Sciatic nerve (tissue), 2 donors: ENCODE data around the gene YTHDF2. TPM values are rescaled to one million over a fixed set of nuclear protein-coding genes. Genes with fewer than 3 reads are reported as not detected.
"Not testable (repeated sequence)": the region's sequence is repeated elsewhere in the genome, so short reads cannot be mapped to it uniquely, and the experiment has no call there.

ENCODE experiments used
- ATAC-seq: fragments of 200-7000 bp; cut with Tn5 transposase; one replicate; pipeline ENCODE4 v1.9.1; 2020; ENCODE audit warnings: mild to moderate bottlenecking, moderate library complexity
- DNase-seq: peaks from one replicate; pipeline ENCODE4 v3.0.0-alpha.2; 2020; ENCODE audit warnings: low spot score
- intact Hi-C: fragments of 100-400 bp; cut with DNase I; formaldehyde crosslinking; loops from one replicate; pipeline ENCODE4 v1.14.2; 2022
- total RNA-seq: library from RNA; stranded (reverse); fragmentation: NEBNext Ultra II Directional; extraction: Animal tissue kit (Norgen Biotek cat#: 25700); gene quantifications from one replicate; pipeline ENCODE4 v1.2.1, GENCODE V29; 2021
- donor health status: DM: no; HTN: no; CAD: no.
- donor health status: DM: no; HTN: no; CAD: no.

Gene YTHDF2
- 51.8 TPM for total RNA-seq

DNA sequence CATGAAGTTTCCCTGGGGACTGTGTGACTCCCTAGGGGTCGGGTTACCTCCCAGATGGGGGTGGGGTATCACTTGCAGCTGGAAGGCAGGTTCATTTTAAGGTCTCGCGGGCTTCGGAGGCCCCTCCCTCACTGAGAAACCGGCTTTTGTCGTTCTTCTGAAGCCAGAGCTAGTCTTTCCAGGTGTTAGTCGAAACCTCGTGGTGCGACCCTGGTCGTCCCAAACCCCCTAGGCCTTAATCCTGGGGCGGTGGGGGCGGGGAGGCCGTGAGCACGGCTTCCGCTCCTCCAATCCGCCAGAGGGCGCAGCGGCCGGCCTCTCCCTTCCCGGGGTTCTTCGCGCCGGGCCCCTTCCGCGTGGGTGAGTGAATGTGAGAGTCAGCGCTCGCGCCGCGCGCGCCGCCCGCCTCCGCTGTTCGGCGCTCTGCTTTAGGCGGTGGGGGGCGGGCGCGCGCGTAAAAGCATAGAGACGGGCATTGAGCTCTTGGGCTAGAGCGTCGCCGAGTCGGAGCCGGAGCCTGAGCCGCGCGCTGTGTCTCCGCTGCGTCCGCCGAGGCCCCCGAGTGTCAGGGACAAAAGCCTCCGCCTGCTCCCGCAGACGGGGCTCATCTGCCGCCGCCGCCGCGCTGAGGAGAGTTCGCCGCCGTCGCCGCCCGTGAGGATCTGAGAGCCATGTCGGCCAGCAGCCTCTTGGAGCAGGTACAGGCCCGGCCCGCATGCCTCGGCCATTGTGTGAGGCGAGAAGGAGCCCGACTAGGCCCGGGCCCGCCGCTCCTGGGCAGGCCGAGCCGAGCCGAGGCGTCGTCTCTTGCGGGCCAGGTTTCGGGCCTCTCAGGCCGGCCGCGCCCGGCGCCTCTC lies at the start of gene YTHDF2:
TSS of gene YTHDF2 (plus strand) at position 491 of the 857 bp plus-strand sequence. CDS start at position 672, 181 bp downstream.
- ATAC-seq (peak; percentile 100), DNase-seq (peak; percentile 99)
- intact Hi-C loops, result no loop called here

DNA sequence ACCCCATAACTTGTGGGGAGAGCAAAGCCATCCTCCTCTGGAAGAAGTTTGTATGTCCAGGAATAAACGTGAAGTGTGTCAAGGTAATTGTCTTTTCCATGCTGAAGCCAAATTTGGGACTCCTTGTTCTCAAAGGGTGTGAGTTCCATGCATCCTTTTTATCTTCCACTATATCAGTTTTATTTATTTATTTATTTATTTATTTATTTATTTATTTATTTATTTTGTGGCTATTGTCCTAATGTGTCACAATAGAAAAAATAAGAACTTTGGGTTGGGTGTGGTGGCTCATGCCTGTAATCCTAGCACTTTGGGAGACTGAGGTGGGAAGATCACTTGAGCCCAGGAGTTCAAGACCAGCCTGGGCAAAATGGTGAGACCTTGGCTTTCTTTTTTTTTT lies 45.1 kb upstream of the YTHDF2 start:
- DNase-seq, ATAC-seq, intact Hi-C loops: not testable (repeated sequence)

DNA sequence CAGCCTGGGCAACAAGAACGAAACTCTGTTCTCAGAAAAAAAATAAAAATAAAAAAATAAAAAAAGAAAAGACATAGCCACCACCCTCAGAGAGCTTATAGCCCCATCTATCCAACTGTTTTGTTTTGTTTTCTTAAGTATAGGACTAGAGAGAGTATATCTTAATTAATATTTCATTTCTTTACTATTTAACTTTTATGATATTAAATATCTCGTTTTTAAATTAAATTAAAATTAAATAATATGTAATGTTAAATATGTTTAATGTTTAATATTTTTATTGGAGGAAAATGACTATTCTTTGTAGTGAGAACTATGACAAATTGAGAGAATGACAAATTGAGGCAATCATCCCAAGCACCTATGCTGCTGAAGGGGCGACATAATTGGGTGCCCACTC lies 33.1 kb upstream of the YTHDF2 start:
- intact Hi-C loops, result no loop called here
- ATAC-seq (no peak), DNase-seq (no peak)

DNA sequence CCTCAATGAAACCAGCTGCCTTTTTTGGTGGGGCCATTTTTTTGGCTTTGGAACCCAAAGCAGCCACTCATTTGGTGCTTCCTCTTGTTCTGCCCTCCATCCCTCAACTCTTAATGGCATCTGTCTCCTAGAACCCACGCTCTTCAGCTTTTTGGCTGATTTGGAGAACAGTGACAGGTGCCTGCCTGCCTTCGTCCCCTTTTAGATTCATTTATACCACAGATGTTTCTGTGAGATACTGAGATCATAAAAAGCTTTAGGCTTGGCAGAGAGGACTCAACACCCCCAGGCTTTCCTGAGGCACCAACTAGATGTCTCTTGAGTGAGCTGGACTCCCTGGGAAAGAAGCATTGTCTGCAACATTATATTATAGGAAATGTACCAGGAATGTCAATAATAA lies 20.4 kb upstream of the YTHDF2 start:
- DNase-seq, result no peak
- no peak for ATAC-seq
- intact Hi-C loops, result no loop called here

DNA sequence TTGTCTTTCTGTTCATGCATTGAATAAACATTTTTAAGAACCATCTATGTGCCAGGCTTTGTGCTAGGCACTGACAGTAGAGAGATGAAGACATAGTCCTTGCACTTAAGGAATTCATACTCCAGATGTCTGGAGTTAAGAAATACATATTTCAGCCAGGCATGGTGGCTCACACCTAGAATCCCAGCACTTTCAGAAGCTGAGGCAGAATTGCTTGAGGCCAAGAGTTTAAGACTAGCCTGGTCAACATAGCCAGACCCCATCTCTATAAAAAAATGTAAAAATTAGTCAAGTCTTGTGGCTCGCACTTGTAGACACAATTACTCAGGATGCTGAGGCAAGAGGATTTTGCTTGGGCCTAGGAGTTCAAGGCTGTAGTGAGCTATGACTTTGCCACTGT lies 18.6 kb upstream of the YTHDF2 start:
- DNase-seq, result no peak
- no peak for ATAC-seq
- intact Hi-C loops, result no loop called here

DNA sequence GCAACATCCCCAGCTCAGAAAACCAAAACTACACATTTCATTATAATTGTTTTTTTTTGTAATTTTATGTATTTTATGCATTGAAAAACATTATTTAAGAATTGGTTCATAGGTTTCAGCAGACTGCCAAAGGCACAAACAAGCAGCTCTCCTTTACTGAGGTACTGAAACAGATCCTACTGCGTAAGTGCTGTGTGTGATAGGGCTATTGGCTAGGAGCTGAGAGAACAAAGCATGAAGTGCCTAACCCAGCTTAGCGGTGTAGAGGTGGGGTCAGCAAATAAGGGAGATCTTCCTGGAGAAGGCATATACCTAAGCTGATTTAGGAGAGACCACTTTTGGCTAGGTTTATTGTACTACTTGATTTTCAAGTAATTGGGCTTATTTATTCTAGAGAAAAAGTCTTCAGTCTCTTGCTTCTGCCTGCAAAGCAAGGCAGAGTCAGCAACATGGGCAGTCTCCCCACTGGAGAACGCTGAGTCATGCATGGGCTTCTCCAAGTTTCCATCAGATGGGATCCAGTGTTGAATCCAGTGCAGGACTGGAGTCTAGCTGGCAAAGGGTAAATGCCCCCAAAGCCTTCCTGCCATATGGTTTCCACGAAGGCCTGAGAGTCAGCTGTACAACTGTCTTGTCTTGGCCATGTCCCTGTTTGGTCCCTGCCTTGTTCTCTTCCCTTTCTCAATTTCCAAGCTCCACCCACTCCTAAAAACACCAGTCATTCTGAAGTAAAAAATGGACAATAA lies 18.0 kb upstream of the YTHDF2 start:
- intact Hi-C loops, result no loop called here
- DNase-seq, result no peak
- peak; percentile 48 for ATAC-seq

DNA sequence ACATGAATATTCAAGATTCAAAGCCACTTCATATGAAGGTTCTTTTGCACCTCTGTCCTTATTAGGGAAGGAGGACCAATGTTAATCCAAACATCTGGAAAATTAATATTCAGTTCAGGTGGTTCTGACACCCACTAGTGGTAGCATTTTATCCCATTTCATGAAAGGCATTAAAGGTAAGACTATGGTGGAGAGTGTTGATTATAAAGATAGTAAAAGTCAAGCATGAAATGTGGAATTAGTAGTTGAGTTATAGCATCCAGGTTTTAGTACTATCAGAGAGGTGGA lies 17.5 kb upstream of the YTHDF2 start:
- intact Hi-C loops, result no loop called here
- DNase-seq, result no peak
- ATAC-seq, result no peak

DNA sequence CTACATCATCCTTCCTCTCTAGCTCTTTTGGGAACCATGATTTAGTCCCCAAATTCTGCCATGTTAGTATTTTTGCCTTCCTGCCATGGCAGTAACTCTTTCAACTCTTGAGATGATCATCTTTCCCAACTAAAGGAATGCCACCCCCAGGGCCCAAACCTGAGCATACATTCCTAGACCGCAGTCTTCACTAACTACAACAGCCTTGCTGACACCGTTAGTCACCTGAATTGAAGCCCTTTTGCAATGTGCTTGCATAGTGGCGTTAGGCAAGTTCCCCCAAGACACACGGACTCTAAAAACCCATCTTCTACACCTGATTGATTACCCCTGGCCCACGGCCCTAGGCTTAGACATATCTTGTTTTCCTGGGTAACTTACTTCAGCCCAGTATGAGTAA lies 16.4 kb upstream of the YTHDF2 start:
- intact Hi-C loops, result no loop called here

DNA sequence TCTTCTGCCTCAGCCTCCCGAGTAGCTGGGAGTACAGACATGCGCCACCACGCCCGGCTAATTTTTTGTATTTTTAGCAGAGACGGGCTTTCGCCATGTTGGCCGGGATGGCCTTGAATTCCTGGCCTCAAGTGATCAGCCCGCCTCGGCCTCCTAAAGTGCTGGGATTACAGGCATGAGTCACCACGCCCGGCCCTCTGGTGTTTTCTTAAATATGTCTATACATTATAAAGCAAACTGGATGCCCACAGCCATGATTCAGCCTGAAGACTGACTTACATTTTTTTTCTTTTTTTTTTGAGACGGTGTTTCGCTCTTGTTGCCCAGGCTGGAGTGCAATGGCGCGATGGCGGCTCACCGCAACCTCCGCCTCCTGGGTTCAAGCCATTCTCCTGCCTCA lies 14.8 kb upstream of the YTHDF2 start:
- DNase-seq, intact Hi-C loops, ATAC-seq: not testable (repeated sequence)

More for the DNA sequence above, 16.4 kb upstream of the YTHDF2 start:
- DNase-seq (no peak), ATAC-seq (no peak)

DNA sequence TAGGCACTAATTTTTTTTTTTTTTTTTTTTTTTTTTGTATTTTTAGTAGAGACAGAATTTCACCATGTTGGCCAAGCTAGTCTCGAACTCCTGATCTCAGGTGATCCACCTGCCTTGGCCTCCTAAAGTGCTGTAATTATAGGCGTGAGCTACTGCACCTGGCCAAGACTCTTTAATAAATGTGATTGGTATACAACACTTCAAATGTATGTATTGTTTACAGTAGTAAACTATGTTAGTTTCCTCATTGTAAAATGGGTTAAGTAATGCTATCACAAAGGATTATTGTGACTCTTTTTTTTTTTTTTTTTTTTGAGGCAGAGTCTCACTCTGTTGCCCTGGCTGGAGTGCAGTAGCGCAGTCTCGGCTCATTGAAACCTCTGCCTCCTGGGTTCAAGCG lies 11.4 kb upstream of the YTHDF2 start:
- ATAC-seq, DNase-seq, intact Hi-C loops: not testable (repeated sequence)

DNA sequence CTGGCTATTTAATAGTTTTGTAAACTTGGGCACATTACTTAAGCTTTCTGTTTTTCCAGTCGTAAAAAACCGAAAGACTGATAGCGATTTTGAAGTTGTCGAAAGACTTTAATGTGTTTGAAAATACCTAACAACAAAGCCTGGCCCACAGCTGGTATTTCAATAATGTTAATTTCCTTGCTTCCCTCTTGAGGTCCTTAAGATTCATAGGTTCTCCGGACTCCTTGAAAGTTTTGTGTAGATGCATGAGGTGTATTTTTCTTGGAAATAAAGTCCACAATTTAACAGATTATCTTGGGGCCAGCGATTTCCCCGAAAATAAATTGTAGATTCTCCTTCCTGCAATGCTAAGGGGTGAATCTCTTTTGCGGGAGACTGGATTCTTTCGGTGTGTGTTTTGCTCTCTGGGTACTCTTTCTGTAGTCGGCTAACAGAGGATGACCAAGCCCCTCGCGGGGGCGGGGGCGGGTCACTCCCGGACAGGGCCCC lies 735 bp upstream of the YTHDF2 start:
- DNase-seq, result no peak
- intact Hi-C loops, result no loop called here
- no peak for ATAC-seq

DNA sequence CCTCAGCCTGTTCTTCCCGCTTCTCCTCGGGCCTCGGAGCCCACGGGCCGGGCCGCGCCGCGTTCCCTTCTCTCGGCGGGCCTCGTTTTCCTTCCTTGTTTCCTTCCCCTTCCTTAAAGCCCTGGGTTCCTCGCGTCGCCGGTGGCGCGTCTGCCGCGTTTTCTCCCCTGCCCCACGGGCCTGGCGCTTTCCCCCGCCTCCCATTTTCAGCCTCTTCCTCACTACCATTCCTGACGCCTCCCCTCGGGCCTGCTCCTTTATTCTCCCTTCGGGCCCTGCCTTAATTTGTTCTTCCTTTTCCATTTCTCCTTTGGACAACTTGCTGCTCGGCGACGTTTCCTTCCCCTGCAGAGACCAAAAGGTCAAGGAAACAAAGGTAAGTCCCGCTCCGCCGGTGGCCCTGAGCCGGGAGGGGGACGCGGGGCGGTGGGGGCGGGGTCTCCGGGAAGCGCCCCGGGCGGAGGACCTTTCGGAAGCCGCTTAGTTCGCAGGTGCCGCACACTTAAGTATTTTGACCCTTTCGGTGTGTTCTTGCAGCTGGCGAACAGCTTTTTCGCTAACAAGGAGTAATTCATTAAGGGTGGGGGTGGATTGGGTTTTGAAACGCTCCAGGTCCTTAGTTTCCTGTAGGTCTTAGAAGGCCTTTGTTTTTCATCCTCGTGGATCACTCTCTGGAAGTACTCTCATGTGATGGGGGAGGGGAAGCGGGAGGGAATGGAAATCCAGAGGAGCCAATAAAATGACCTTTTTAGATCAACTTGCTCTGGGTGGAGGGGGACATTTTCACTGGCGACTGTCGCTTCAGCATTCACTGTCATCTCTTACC lies 780 bp downstream of the YTHDF2 start:
- DNase-seq, result no peak

DNA sequence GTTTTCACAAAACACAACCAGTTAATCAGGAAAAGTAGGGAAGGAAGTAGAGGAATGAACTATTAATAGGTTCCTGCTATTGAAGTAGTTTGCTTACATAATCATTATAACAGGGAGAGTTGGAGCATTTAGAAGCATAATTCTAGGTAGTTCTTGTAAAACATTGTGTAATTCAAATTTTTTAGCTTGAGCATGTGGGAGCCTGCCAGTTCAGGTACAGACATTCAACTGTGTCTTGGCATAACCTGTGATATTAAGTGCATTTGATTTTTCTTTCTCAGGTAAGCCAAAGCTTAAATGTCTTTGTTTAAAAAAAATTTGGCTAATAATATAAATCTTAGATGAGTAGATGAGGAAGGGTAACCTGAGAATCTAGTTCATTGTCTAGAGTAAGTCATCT lies 3.4 kb downstream of the YTHDF2 start:
- ATAC-seq (no peak), DNase-seq (no peak)
- intact Hi-C loops, result no loop called here

More for the DNA sequence above, 780 bp downstream of the YTHDF2 start:
- intact Hi-C loops, result no loop called here
- no peak for ATAC-seq

DNA sequence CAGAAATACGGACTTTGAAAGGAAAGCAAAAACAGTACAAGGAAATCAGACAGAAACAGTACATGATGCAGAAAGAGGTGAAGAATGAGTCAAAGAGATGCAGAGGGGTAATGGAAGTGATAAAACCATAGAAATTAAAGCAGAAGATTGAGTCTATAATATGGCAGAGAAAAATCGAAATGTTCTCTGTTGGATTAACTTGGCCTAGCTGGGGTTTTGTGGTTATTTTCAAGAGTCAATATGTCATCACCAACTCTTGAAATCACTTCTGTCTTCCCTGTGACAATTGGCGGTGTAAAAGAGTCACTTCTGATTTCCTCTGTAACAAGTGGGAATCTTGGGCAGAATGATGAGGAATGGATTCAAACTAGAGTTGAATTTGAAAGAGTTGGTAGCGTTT lies 7.4 kb downstream of the YTHDF2 start:
- intact Hi-C loops, result no loop called here
- ATAC-seq (no peak), DNase-seq (no peak)

DNA sequence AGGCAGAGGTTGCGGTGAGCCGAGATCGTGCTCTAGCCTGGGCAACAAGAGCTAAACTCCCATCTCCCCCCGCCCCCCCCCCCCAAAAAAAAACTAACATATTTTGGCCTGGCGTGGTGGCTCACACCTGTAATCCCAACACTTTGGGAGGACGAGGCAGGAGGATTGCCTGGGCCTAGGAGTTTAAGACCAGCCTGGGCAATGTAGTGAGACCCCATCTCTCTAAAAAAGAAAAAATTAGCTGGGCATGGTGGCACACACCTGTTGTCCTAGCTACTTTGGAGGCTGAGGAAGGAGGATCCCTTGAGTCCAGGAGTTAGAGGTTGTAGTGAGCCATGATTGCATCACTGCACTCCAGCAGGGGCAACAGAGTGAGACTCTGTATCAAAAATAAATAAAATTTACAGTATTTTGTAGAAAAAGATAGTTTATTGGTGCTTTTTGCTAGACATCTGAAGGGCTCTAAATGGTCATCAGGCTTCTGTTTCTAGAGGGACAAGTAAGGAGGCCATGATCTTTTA lies 9.0 kb downstream of the YTHDF2 start:
- intact Hi-C loops, result no loop called here
- ATAC-seq (no peak), DNase-seq (no peak)

DNA sequence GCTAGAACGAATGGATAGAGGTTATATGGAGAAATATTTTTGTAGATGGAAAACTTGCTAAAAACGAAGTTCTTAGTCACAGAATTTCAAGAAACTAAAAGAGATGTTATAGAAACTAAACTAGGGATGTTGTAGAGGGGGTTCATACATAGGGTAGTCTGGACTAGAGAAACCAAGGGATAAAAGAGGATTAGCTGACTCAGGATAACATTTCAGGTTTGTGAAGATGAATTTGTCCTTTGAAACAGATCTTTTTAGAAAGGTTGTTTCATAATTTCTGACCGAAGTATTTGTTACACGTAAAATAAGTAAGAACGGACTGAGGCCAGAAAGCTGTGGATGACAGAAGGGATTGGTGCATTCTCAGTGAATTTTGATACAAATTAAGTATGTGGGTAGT lies 13.6 kb downstream of the YTHDF2 start:
- intact Hi-C loops, result no loop called here
- DNase-seq (no peak), ATAC-seq (no peak)

DNA sequence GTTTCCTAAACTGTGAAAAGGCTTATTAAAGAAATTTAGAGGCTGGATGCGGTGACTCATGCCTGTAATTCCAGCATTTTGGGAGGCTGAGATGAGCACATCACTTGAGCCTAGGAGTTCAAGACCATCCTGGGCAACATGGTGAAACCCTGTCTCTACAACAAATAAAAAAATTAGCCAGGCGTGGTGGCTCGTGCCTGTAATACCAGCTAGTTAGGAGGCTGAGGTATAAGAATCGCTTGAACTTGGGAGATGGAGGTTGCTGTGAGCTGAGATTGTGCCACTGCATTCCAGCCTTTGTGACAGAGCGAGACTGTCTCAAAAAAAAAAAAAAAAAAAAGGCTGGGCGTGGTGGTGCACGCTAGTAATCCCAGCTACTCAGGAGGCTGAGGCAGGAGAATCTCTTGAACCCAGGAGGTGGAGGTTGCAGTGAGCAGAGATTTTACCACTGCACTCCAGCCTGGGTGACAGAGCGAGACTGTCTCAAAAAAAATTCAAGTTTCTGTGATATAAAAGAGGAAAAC lies 14.1 kb downstream of the YTHDF2 start:
- ATAC-seq, DNase-seq: not testable (repeated sequence)

DNA sequence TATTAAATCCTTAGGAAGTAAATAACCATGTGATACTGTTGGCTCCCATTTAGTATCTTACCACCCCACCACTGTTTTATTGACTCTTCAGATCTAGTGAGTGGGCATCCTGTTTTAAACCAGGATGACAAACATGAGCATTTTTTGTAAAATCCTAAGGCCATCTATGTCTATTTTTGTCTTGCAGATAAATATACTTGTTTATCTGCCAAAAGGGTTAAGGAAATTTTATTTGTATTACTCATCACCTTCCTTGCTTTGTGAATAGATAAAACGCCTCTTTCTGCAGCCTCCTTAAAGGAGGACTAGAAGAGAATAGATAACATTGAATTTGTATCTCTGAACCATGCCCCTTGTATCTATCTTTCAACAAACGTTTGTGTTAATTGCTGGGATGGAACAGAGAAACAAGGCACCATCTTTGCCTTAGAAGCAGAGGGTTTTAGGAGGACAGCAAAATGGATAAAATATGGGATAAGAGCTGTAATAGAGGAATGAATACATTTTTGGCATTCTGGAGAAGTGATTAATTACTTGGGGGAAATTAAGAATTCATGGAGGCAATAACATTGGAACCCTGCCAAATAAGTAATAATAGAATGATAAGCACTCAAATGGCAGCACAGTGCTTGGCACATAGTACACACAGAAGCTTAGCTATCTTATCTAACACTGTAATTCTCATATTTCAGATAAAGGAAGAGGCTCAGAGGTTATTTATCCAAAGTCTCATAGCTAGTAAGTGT lies 14.7 kb downstream of the YTHDF2 start:
- intact Hi-C loops, result no loop called here
- DNase-seq (no peak), ATAC-seq (no peak)

More for the DNA sequence above, 14.1 kb downstream of the YTHDF2 start:
- intact Hi-C loops, result not testable (repeated sequence)
